HepG2 (cell line): ENCODE data around the gene PLA2G4B. TPM values are rescaled to one million over a fixed set of nuclear protein-coding genes. Genes with fewer than 3 reads are reported as not detected.

Experiments
- ERF ChIP-seq: IDR thresholded peaks from 2 replicates; pipeline ENCODE4 v1.6.1; 2018; ENCODE audit warnings: missing biosample characterization, missing genetic modification reagents
- EZH2 ChIP-seq: conservative IDR thresholded peaks from 2 replicates; pipeline ENCODE4 v1.6.1; 2012; ENCODE audit warnings: mild to moderate bottlenecking, low read depth, low read length, moderate library complexity
- HOXA3 ChIP-seq: sonication (generic); formaldehyde crosslinking; IDR thresholded peaks from 2 replicates; pipeline ENCODE4 v1.5.0; 2020; ENCODE audit warnings: missing genetic modification reagents
- KDM1A ChIP-seq: IDR thresholded peaks from 2 replicates; pipeline ENCODE4 v1.6.1; 2016; ENCODE audit warnings: missing compliant biosample characterization
- KDM5A ChIP-seq: fragments of 200-600 bp; sonication (generic); IDR thresholded peaks from 2 replicates; pipeline ENCODE4 v1.7.0; 2018; ENCODE audit warnings: antibody characterized with exemption, mild to moderate bottlenecking, low read length, borderline replicate concordance
- KLF16 ChIP-seq, 2 experiments: sonication (generic) in 1 of 2; formaldehyde crosslinking in 1 of 2; IDR thresholded peaks; 2 replicates each; pipeline versions ENCODE4 v1.6.1 to v1.8.0; 2016 to 2023; ENCODE audit warnings: missing genetic modification reagents in 2 of 2, missing compliant biosample characterization in 1 of 2
- LRRFIP1 ChIP-seq: sonication (generic); formaldehyde crosslinking; conservative IDR thresholded peaks from 2 replicates; pipeline ENCODE4 v1.4.0; 2020; ENCODE audit warnings: missing genetic modification reagents
- NRL ChIP-seq: sonication (generic); formaldehyde crosslinking; IDR thresholded peaks from 2 replicates; pipeline ENCODE4 v1.5.0; 2020; ENCODE audit warnings: missing genetic modification reagents, mild to moderate bottlenecking, moderate library complexity, borderline replicate concordance
- RBFOX2 ChIP-seq: fragments of 200-400 bp; formaldehyde crosslinking; IDR thresholded peaks from 2 replicates; pipeline ENCODE4 v1.6.1; 2017; ENCODE audit warnings: low read depth, mild to moderate bottlenecking, low read length
- RFX5 ChIP-seq: IDR thresholded peaks from 2 replicates; pipeline ENCODE4 v1.6.1; 2011; ENCODE audit warnings: low read depth, low read length, improper control_type of control experiment
- TFE3 ChIP-seq: IDR thresholded peaks from 2 replicates; pipeline ENCODE4 v1.6.1; 2016
- THAP11 ChIP-seq: IDR thresholded peaks from 2 replicates; pipeline ENCODE4 v1.6.1; 2016; ENCODE audit warnings: missing biosample characterization, missing genetic modification reagents
- TSC22D2 ChIP-seq: sonication (generic); formaldehyde crosslinking; IDR thresholded peaks from 2 replicates; pipeline ENCODE4 v1.5.1; 2020; ENCODE audit warnings: missing genetic modification reagents, mild to moderate bottlenecking, borderline replicate concordance
- YEATS2 ChIP-seq: sonication (generic); formaldehyde crosslinking; IDR thresholded peaks from 2 replicates; pipeline ENCODE4 v1.4.0; 2020; ENCODE audit warnings: missing genetic modification reagents, borderline replicate concordance
- YEATS4 ChIP-seq: sonication (generic); formaldehyde crosslinking; IDR thresholded peaks from 2 replicates; pipeline ENCODE4 v1.4.0; 2020; ENCODE audit warnings: missing genetic modification reagents, borderline replicate concordance
- ZNF232 ChIP-seq: sonication (generic); formaldehyde crosslinking; IDR thresholded peaks from 2 replicates; pipeline ENCODE4 v1.4.0; 2020; ENCODE audit warnings: missing genetic modification reagents, borderline replicate concordance
- ZNF747 ChIP-seq: sonication (generic); formaldehyde crosslinking; IDR thresholded peaks from 2 replicates; pipeline ENCODE4 v1.8.1; 2023; ENCODE audit warnings: missing genetic modification reagents, mild to moderate bottlenecking, borderline replicate concordance
- ZNF773 ChIP-seq: sonication (generic); formaldehyde crosslinking; IDR thresholded peaks from 2 replicates; pipeline ENCODE4 v1.4.0; 2020; ENCODE audit warnings: missing genetic modification reagents, borderline replicate concordance
- ZNF781 ChIP-seq: sonication (generic); formaldehyde crosslinking; IDR thresholded peaks from 2 replicates; pipeline ENCODE4 v1.5.1; 2020; ENCODE audit warnings: borderline replicate concordance, mild to moderate bottlenecking, missing genetic modification reagents; ENCODE audit errors: not compliant biosample characterization
- ZSCAN25 ChIP-seq: sonication (generic); formaldehyde crosslinking; IDR thresholded peaks from 2 replicates; pipeline ENCODE4 v1.8.0; 2022; ENCODE audit warnings: mild to moderate bottlenecking, missing genetic modification reagents
- ZSCAN30 ChIP-seq: sonication (generic); formaldehyde crosslinking; IDR thresholded peaks from 2 replicates; pipeline ENCODE4 v1.5.0; 2020; ENCODE audit warnings: mild to moderate bottlenecking, missing genetic modification reagents
- ZXDC ChIP-seq: sonication (generic); formaldehyde crosslinking; IDR thresholded peaks from 2 replicates; pipeline ENCODE4 v1.5.0; 2020; ENCODE audit warnings: mild to moderate bottlenecking, missing genetic modification reagents
- polyA plus RNA-seq, 8 experiments: library from polyadenylated mRNA; depleted of rRNA in 3 of 8; stranded (reverse) in 7 of 8; unstranded in 1 of 8; fragments of >200 nt; fragmentation: Illumina TruSeq in 4 of 8; extraction: Trizol in 4 of 8; gene quantifications; 2 replicates each; pipeline versions ENCODE4 v1.2.1 to v1.2.3, GENCODE V29; 2011 to 2016; ENCODE audit warnings: low read depth in 4 of 8, missing spikeins in 1 of 8, mixed read lengths in 1 of 8; ENCODE audit not compliant: insufficient read depth in 1 of 8
- total RNA-seq, 5 experiments: library from RNA; depleted of rRNA; stranded (reverse); fragments of >200 nt; fragmentation: Illumina TruSeq; extraction: Trizol; gene quantifications; 2 replicates each; pipeline ENCODE4 v1.2.3, GENCODE V29; 2016; ENCODE audit warnings: low read depth in 1 of 5

PLA2G4B gene
- total and polyA plus RNA-seq, 2 of the 13 experiments (the other 11 are each of a cell fraction or from before 2014, with no cell fraction given), result 5.1 to 8.0 TPM

GRCh38 chr15:41827880-41828806 lies 10.5 kb upstream of the PLA2G4B start, which contains the start of gene JMJD7 (continued):
- TF ChIP-seq ZNF747 (peak; percentile 77; the same call in 1 of the 2 replicates), TSC22D2 (CRISPR knock-in tag) (0 out of 2 replicates have a peak, but pooled peaks have one; percentile 25), NRL (CRISPR knock-in tag) (0 out of 2 replicates have a peak, but pooled peaks have one; percentile 38), ZNF781 (peak; percentile 15), RFX5 (no peak), EZH2 (no peak), ZNF232 (CRISPR knock-in tag) (peak; percentile 63; the same call in 1 of the 2 replicates), LRRFIP1 (CRISPR knock-in tag) (no peak), TFE3 (CRISPR knock-in tag) (no peak), ERF (CRISPR knock-in tag) (peak; percentile 79), ZNF773 (CRISPR knock-in tag) (0 out of 2 replicates have a peak, but pooled peaks have one; percentile 58), ZSCAN25 (CRISPR knock-in tag) (0 out of 2 replicates have a peak, but pooled peaks have one; percentile 30), KLF16 (CRISPR knock-in tag; IDR thresholded peaks at IDR 0.05) (peak in 1 of 2 experiments; percentile 62; a peak in 1 of 4 replicates), KDM5A (0 out of 2 replicates have a peak, but pooled peaks have one; percentile 26), YEATS4 (CRISPR knock-in tag) (peak; percentile 46; the same call in 1 of the 2 replicates), HOXA3 (CRISPR knock-in tag) (peak; percentile 60; the same call in 1 of the 2 replicates), ZXDC (CRISPR knock-in tag) (0 out of 2 replicates have a peak, but pooled peaks have one; percentile 53), RBFOX2 (peak; percentile 74), YEATS2 (CRISPR knock-in tag) (peak; percentile 37; the same call in 1 of the 2 replicates), KDM1A (CRISPR knock-in tag) (no peak), THAP11 (CRISPR knock-in tag) (peak; percentile 52; the same call in 1 of the 2 replicates), ZSCAN30 (CRISPR knock-in tag) (peak; percentile 74; the same call in 1 of the 2 replicates)
